ENCODE results near the gene CACNG3.

DNA sequence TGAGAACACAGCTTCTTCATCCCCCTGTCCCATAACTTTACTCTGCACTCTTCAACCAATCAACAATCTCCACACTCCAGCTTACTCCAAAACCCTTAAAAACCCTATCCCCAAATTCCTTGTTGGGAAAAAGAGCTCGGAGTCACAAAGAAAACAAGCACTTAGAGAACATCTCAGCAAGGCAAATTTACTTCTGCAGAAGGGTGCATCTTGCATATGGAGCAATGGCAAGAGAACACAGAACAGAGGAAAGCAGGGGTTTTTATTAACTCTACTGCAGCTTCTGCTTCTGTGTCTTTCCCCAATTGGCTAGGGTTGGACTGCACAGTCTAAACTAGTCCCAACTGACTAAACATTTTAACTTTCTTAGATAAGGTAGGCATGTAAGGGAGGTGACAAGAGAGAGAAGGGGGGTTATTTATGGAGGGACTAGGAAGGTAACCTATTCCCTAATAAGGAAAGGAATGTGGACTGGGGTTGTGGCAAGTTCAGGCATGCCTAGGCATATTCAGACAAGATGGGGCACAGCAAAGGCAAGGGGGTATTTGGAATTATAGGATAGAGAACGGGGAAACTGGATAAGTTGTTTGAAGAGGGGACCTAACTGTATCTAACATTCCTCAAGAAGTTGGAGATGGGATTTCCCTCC, 125.5 kb downstream of the CACNG3 start:
- TF ChIP-seq POLR2AphosphoS5 (IDR thresholded peaks at IDR 0.05), result no peak
- TF ChIP-seq, protein P1, sequence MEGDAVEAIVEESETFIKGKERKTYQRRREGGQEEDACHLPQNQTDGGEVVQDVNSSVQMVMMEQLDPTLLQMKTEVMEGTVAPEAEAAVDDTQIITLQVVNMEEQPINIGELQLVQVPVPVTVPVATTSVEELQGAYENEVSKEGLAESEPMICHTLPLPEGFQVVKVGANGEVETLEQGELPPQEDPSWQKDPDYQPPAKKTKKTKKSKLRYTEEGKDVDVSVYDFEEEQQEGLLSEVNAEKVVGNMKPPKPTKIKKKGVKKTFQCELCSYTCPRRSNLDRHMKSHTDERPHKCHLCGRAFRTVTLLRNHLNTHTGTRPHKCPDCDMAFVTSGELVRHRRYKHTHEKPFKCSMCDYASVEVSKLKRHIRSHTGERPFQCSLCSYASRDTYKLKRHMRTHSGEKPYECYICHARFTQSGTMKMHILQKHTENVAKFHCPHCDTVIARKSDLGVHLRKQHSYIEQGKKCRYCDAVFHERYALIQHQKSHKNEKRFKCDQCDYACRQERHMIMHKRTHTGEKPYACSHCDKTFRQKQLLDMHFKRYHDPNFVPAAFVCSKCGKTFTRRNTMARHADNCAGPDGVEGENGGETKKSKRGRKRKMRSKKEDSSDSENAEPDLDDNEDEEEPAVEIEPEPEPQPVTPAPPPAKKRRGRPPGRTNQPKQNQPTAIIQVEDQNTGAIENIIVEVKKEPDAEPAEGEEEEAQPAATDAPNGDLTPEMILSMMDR (IDR thresholded peaks at IDR 0.05 in 8 of 11, conservative IDR thresholded peaks at IDR 0.05 in 3 of 11), result no peak

All from spleen (tissue), 7 donors.